Ovary (tissue), 9 donors: ENCODE data around the gene HES4. TPM values are rescaled to one million over a fixed set of nuclear protein-coding genes. Genes with fewer than 3 reads are reported as not detected.

ENCODE experiments used
- DNase-seq, 5 donors: peaks; one replicate each; pipeline ENCODE4 v3.0.0-alpha.2; 2019 to 2020
- H3K27ac ChIP-seq, 2 donors: fragments of 200-600 bp; one replicate each; pipeline versions ENCODE4 v1.5.1 to v1.8.0; 2019 to 2022
- H3K27me3 ChIP-seq: fragments of 200-600 bp; one replicate; pipeline ENCODE4 v1.8.0; 2022
- H3K36me3 ChIP-seq: fragments of 200-600 bp; sonication (generic); one replicate; pipeline ENCODE4 v1.5.1; 2019
- H3K4me1 ChIP-seq: one replicate; pipeline ENCODE4 v1.8.1; 2013; ENCODE audit warnings: mild to moderate bottlenecking, moderate library complexity; ENCODE audit not compliant: insufficient read depth
- H3K4me3 ChIP-seq: fragments of 200-600 bp; sonication (generic); one replicate; pipeline ENCODE4 v1.5.1; 2017
- H3K9me3 ChIP-seq, 2 donors: fragments of 200-600 bp in 1 of 2; sonication (generic) in 1 of 2; one replicate each; pipeline versions ENCODE4 v1.5.1 to v1.8.1; 2013 to 2019; ENCODE audit warnings: mild to moderate bottlenecking in 1 of 2, moderate library complexity in 1 of 2
- EP300 ChIP-seq: sonication (generic); formaldehyde crosslinking; IDR thresholded peaks from one replicate; pipeline ENCODE4 v1.6.1; 2017; ENCODE audit warnings: antibody characterized with exemption
- POLR2A ChIP-seq: fragments of 450-650 bp; IDR thresholded peaks from one replicate; pipeline ENCODE4 v1.6.1; 2017; ENCODE audit warnings: antibody characterized with exemption, mild to moderate bottlenecking, moderate library complexity
- WGBS, 3 donors: extraction: QIAGEN DNeasy Blood & Tissue Kit in 1 of 3; methylation state at CpG; one replicate each; pipeline versions ENCODE4 v1.1.5 to v1.1.7; 2013 to 2017; 5-methylcytosine and 5-hydroxymethylcytosine counted together
- intact Hi-C, 4 donors: fragments of 100-400 bp; cut with DNase I; formaldehyde crosslinking; loops; one replicate each; pipeline versions ENCODE4 v1.11.0 to v1.15.1; 2022 to 2023
- polyA plus RNA-seq, 2 donors: library from polyadenylated mRNA; stranded (reverse); fragments of 200-250 nt in 1 of 2; fragments of 350-450 nt in 1 of 2; fragmentation: Illumina TruSeq in 1 of 2; extraction: RNeasy Lipid Tissue Mini Kit (QIAGEN cat#74804) in 1 of 2; gene quantifications; one replicate each; pipeline ENCODE4 v1.2.3, GENCODE V29; 2013 to 2014
- total RNA-seq, 7 donors: library from RNA; depleted of rRNA in 2 of 7; stranded (reverse); fragments of >200 nt in 2 of 7; fragmentation: NEBNext Ultra II Directional in 3 of 7; extraction: Animal tissue kit (Norgen Biotek cat#: 25700) in 3 of 7; gene quantifications; one replicate each; pipeline versions ENCODE4 v1.1.0 to v1.2.4, GENCODE V29; 2016 to 2023
- TF ChIP-seq, protein P1 (sequence below), 3 donors: fragments of 450-650 bp in 2 of 3; fragments of 200-600 bp in 1 of 3; IDR thresholded peaks; one replicate each; pipeline versions ENCODE4 v1.5.1 to v1.8.0; 2016 to 2022; ENCODE audit warnings: antibody characterized with exemption in 3 of 3, mild to moderate bottlenecking in 1 of 3
- donor health status: DM: no; HTN: no; CAD: no; lungs with moderate emphysema.
- donor health status: DM: no; HTN: no; CAD: no.
- donor health status: Bipolar disorder and iron deficiency.
- donor health status: DM: yes; HTN: yes; CAD: no.
- donor health status: DM: no; HTN: no; CAD: no.
- donor health status: DM: yes; HTN: yes; CAD: no.

The HES4 gene
- total and polyA plus RNA-seq, 9 donors = 4.5 to 76.2 (median 7.3) TPM; not detected in 1

DNA sequence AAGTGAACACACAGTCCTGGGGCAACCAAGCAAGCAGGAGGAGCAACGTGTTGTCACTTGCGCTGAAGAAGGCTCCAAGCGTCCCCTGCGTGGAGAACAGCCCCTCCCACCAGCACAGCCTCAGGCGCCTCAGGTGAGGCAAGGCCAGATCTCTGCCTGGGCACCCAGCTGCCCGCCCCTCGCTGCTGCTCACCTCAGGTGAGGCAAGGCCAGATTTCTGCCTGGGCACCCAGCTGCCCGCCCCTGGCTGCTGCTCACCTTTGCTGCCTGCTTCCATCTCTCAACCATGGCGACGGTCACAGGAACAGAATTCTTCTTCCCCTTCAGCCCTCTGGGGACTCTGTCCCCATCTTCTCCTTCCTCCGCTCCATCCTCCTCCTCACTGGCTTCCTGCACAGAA, 43.3 kb downstream of the HES4 start:
- 90 to 95% (median 92%) methylated on average over 11 of the region's 11 CpGs for WGBS, 3 donors
- TF ChIP-seq POLR2A (no peak), EP300 (no peak)
- TF ChIP-seq, protein P1, sequence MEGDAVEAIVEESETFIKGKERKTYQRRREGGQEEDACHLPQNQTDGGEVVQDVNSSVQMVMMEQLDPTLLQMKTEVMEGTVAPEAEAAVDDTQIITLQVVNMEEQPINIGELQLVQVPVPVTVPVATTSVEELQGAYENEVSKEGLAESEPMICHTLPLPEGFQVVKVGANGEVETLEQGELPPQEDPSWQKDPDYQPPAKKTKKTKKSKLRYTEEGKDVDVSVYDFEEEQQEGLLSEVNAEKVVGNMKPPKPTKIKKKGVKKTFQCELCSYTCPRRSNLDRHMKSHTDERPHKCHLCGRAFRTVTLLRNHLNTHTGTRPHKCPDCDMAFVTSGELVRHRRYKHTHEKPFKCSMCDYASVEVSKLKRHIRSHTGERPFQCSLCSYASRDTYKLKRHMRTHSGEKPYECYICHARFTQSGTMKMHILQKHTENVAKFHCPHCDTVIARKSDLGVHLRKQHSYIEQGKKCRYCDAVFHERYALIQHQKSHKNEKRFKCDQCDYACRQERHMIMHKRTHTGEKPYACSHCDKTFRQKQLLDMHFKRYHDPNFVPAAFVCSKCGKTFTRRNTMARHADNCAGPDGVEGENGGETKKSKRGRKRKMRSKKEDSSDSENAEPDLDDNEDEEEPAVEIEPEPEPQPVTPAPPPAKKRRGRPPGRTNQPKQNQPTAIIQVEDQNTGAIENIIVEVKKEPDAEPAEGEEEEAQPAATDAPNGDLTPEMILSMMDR (IDR thresholded peaks at IDR 0.05) = no peak
- H3K27me3 ChIP-seq = no peaks in the 10 kb centered on the region
- no peak for DNase-seq
- no peaks in the 10 kb centered on the region for H3K36me3 ChIP-seq
- no peak overlapping the region for H3K4me3 ChIP-seq
- H3K9me3 ChIP-seq = no peaks in the 10 kb centered on the region
- peaks cover 15% of the 10 kb centered on the region for H3K4me1 ChIP-seq
- H3K27ac ChIP-seq = no peak overlapping the region
- intact Hi-C loops = no loop called here

DNA sequence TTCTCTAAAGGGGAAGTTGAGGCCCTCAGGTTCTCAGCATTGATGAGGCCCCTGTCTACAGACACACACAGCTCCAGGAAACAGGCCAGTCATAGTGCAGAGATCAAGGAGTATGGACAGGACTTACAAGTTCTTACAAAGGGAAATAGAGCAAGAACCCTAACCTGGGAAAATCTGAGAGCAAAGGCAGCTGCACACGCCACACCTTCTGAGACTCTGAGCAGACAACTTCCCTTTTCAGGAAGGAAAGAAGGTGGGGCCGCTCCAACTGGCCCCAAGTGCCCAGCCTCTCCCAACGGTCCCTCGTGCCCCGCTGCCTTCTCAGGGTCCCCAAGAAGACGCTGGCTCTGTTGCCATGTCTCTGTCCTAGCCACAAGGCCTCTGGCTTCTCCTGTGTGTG, 44.4 kb downstream of the HES4 start:
- Histone ChIP-seq H3K4me3 (no peak overlapping the region), H3K9me3 (no peaks in the 10 kb centered on the region), H3K27ac (no peak overlapping the region), H3K4me1 (peaks cover 15% of the 10 kb centered on the region), H3K27me3 (no peaks in the 10 kb centered on the region), H3K36me3 (no peaks in the 10 kb centered on the region)
- 91 to 92% (median 92%) methylated on average over 6 of the region's 6 CpGs for WGBS, 3 donors
- DNase-seq = no peak
- TF ChIP-seq POLR2A = no peak
- intact Hi-C loops = no loop called here

DNA sequence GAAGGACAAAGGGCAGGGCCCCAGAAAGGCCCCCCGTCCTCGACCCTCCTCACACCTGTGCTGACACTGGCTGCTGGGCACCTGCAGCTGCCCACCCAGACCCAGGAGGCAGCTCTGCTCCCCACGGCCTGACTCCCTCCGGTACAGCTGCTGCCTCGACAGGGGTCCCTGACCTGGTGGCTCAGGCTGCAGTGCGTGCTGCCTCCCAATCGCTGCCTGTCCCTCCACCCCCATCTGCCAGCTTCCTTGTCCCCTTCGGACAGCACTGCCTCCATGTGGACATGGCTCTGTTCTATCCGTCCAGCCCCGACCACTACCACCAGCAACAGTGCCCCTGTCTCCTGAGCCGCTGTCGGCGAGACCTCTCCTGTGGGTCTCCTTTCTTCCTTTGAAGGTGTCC, 45.0 kb downstream of the HES4 start:
- H3K36me3 ChIP-seq = no peaks in the 10 kb centered on the region
- 88 to 90% (median 89%) methylated on average over 13 of the region's 13 CpGs for WGBS, 3 donors
- intact Hi-C loops = no loop called here

DNA sequence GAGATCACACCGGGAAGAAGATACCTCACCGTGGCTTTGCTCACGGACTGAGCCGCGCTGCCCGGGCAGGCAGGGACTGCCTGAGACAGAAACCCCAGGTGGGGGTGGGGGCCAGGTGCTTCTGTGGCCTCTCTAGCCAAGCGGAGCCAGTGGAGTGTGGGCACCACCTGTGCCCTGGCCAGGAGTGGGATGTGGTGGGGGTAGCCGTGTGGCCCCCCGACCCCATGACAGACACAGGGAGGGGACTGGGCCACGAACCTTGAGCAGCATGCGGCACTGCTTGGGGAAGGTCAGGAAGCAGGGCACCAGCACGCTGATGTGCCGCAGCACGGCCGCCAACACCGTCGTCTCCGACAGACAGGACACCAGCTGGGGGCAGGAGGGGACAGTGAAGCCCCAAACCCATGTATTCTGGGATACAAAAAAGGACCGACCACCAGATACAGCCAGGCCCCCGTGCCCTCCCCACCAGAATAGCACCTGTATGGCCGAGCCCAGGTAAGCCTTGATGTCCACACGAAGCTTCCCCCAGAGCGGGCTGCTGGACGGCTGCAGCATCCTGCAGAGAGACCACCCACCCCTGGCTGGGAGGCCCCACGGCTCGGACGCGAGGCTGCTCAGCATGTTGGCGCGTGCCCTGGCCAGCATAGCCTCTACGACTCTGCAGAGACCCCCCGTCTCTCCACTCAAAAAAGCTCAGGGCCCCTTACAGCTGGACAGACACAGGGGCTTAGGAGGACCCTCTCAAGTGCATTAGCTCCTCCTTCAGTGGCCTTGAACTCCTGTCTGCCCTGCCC, 46.2 kb downstream of the HES4 start:
- TF ChIP-seq, protein P1 (IDR thresholded peaks at IDR 0.05) = no peak
- TF ChIP-seq POLR2A (no peak), EP300 (no peak)
- Histone ChIP-seq H3K27ac (no peak overlapping the region), H3K27me3 (no peaks in the 10 kb centered on the region), H3K9me3 (no peaks in the 10 kb centered on the region), H3K36me3 (no peaks in the 10 kb centered on the region), H3K4me3 (no peak overlapping the region), H3K4me1 (peaks cover 12% of the 10 kb centered on the region)
- 89 to 92% (median 90%) methylated on average over 29 to 32 of the region's 32 CpGs for WGBS, 3 donors
- no peak for DNase-seq
- intact Hi-C loops = no loop called here

More for the DNA sequence above, 45.0 kb downstream of the HES4 start:
- TF ChIP-seq, protein P1 (IDR thresholded peaks at IDR 0.05) = no peak
- TF ChIP-seq EP300 = no peak
- no peak for TF ChIP-seq POLR2A
- H3K9me3 ChIP-seq = no peaks in the 10 kb centered on the region
- H3K4me3 ChIP-seq = no peak overlapping the region
- peaks cover 15% of the 10 kb centered on the region for H3K4me1 ChIP-seq
- DNase-seq = no peak
- no peak overlapping the region for H3K27ac ChIP-seq
- H3K27me3 ChIP-seq = no peaks in the 10 kb centered on the region

DNA sequence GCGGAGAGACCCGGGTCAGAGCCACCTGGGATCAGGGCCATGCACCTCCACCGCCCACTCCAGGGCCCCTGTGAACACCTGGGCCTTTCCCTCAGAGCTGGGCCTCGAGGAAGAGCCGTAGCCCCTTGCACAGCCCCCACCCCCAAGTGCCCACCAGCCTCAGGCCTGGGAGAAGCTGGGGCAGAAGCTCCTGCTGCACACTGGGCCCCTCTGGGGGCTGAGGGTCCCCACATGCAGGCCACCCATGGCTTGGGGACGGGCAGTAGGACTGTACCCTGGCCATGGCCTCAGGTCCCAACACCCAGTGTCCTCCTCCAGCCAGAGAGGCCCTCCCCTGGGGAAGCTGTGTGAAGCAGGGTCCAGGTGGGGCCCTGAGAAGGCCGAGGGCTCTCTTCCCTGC, 47.3 kb downstream of the HES4 start:
- Histone ChIP-seq H3K27me3 (no peaks in the 10 kb centered on the region), H3K9me3 (no peaks in the 10 kb centered on the region), H3K4me3 (no peak overlapping the region), H3K4me1 (peaks cover 3% of the 10 kb centered on the region), H3K36me3 (no peaks in the 10 kb centered on the region), H3K27ac (no peak overlapping the region)
- TF ChIP-seq, protein P1 (IDR thresholded peaks at IDR 0.05) = no peak
- TF ChIP-seq EP300 = no peak
- no peak for TF ChIP-seq POLR2A
- intact Hi-C loops = no loop called here
- DNase-seq = no peak
- 86 to 91% (median 90%) methylated on average over 6 to 7 of the region's 7 CpGs for WGBS, 3 donors
